GM21367 (cell line): ENCODE data around the gene TDRKH.

Experiments
- ATAC-seq: cut with Tn5 transposase; IDR thresholded peaks from one replicate; pipeline ENCODE4 v1.9.1; 2021; ENCODE audit not compliant: unreplicated experiment

The TDRKH gene

DNA sequence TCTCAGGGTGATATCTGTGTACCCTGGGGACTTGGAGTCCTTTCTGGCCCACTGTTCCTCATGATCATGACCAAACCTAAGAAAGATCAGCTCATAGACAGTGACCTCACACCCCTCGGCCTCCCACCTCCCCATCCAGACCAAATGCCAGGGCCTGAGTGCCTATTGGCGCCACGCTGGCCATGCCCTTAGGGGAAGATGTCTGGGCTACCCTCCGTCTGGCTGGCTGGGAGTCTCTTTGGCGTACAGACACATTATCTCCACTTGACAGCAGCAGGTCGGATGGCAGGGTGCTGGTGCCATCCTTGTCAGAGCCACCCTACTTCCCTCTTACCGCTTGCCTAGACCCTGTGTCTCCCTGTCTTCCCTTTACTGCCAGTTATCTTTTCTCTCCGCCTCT is 32.9 kb upstream of the TDRKH start:
- ATAC-seq = no peak

DNA sequence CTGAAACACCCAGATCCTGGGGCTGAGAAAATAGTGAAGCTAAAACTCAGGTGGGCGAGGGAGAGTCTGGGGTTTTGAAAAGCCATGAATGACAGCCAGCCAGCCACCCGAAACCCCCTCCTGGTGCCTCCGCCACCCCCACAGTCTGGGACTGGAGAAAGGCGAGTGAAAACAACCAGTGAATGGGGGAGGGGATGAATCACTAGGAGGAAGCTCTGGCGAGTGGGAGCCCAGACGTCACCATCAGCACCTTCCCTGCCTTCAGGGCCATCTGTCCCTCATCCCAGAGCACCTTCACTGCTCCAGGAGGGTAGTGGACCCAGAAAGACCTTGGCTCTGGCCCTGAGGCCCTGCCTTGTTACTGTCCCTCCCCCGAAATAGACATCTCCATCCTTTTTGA is 32.1 kb upstream of the TDRKH start:
- no peak for ATAC-seq

DNA sequence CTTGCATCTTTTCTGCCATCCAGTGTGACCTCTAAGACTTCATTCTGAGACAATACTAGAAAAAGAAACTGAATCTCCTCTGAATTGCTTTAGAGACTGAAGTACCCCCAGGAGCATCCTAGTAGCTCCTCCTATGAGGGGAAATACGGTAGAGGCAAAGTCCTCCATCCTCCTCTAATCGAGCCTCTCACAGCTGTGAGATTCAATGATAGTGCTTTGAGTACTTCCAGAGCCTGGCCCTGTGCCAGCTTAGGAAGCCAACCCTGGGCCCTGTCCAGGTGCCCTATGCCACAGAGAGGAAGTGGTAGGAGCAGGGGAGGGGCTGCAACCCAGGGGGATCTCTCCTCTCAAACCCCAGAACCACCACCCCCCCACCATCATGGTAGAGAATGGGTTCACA is 30.6 kb upstream of the TDRKH start:
- ATAC-seq = no peak

DNA sequence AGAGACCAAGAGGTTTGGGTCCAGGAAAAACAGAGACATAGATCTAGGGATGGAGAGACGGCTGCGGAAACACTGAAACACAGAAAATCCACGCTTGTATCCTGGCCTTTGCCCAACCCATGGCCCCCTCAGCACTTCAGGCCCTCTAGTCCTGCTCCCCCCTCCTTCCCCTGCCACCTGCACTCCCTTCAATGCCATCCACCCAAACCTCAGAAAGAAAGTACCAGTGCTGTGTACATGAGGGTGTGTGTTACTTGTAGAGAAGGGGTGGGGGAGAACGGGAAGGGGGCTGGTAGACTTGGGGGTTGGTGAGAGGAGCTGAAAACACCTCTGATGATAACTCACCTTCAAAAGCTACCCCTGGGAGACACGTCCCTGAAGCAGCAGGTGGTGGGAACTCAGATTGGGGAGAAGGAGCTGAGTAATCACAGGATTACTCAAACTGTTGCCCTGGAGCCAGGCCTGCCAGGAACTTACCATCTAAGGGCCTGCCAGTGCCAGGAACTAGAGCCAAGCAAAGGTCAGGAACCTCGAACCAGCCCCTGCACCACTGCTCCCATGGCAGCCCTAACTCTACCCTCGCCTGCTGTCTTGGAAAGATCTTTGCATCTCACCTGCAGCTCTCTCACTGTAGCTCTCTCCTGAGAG is 29.8 kb upstream of the TDRKH start:
- ATAC-seq = no peak

DNA sequence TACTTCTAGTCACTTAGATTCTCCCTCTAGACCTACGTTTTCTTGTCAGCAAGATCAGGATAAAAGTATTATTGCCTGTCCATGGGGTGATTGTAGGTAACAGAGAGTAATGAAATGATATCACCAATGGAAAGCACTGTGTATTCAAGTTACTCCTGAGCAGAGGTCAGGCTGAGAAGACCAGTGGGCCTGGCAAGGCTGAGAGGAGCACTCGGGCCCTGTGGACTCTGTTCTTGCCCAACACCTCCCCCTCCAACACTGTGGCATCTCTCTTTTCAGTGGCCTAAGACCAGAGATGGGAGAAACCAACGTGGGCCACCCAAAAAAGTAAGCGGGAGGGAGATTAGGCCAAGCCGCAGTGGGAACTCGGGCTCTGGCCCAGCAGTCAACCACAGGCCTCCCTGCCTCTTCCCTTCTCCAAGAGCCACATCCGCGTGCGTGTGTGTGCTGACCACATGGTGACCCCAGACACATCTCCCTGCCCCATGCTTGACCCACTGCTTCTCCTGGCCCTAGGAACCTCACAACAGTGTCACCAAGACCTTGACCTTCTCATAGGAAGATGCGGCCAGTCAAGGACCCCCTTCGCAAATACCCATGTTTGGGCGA is 29.0 kb upstream of the TDRKH start:
- no peak for ATAC-seq

DNA sequence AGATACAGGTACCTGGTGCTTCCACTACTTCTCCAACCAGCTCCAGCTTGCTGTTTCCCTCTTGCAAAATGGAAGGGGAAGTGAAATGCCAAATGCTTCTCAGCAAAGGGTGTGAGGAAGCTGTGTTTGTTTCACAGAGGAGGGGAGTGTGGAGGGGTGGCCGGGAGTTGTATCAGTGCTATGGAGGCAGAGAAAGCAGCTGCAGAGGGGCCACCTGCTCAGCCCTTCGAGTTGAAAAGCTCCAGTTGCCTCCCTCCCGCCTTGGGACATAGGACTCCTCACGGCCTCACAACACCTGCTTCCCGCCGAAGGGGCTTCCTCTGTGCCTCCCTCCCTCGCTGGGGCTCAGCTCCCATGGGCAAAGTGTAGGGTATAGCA is 27.0 kb upstream of the TDRKH start:
- no peak for ATAC-seq

DNA sequence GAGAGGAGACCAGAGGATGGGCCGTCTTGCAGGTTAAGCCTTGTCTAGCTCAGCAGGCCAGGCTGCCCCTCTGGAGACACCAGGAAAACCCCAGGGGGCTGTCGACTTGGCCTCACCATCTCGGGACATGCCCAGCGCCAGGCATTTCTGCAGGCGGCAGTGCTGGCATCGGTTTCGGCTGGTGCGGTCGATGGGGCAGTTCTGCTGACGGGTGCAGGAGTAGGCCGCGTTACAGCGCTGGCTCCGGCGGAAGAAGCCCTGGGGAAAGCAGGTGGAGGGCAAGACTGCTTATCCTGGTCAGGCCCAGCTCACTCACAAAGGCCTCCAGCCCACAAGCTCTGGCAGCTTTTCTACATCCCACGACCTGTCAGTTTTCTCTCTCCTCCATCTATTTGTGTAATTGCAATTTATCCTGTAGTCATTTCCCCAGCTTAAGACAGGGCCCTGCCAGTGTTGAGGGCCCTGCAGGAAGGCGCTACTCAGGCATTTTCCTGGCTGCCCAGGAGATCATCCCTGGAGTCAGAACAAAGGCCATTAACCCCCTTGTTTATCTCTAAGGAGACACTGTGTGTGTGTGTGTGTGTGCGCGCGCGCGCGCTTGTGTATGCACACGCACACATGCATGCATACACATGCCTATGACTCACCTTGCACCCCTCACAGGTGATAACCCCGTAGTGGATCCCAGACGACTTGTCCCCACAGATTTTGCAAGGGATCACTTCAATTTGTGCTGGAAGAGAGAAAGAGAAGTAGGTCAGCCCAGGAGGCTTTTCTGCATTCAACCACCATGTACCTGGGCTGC is 26.4 kb upstream of the TDRKH start:
- ATAC-seq = no peak

DNA sequence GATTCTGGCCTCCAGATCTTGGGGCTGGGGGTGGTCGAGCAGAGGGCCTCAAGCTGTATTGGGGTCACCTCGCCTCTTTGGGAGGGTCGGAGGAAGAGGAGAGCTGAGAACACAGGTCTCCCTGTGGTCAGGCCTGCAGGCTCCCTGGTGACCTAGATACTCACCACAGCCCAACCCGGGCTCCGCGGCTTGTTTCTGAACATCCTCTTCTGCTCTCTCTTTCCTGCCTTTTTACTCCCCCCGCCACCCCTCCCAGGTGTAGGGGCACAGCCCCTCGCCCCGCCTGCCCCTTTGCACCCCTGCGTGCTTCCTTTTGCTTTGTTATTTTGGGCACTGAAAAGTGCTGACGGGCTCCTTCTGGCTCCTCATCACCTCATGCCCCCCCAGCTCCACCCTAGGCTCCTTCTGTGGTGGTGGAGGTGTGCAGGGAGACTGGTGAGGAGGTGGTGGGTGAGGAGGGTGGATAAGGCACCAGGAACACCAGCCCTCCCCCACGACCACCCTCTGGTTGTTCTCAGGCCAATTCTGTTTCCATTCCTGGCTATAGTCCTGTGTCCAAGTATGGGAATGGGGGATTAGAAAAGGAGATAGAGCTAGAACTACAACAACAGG is 25.5 kb upstream of the TDRKH start:
- ATAC-seq = no peak

DNA sequence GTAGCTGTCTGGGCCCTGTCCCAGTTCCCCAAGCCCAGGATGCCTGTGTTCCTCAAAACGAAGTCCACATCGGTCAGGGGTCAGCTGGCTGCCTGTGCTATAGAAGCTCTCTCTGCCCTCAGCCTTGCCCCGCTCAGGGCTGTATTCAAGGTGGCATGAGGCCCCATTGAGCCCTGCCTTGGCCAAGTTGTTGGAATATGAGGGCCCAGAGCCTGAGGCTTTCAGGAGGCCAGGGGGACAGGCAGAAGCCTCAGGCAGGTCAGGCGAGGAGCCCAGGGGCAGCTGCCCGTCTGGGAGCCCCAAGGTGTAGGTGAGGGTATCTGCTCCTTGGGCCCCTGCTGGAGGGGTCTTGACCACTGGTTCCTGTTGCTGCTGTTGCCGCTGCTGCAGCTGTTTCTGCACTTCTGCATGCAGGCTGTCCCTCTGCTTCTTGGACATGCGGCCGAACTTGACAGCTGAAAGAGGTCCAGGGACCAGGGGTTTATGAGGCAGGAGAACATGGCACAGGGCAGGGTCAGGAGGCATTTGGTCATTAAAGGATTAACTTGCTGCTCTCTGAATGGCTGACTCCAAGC is 24.8 kb upstream of the TDRKH start:
- ATAC-seq = no peak

DNA sequence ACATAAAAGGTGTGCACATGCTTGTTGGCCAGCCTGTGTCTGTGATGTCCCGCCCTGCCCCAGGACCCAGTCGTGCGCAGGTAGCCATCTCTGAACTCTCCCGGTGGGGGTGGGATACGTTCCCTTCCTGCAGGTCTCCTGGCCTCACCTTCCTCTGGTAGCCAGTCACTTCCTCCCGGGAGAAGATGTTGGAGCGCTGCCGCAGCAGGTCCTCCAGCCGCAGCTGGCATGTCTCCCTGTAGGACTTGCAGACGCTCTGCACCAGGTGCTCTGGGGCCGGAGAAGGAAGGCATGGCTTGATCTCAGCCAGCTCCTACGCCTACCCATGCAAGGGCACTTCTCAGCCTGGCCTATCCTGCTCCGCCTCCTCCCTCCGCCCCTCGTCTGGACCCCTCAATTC is 24.1 kb upstream of the TDRKH start:
- no peak for ATAC-seq

DNA sequence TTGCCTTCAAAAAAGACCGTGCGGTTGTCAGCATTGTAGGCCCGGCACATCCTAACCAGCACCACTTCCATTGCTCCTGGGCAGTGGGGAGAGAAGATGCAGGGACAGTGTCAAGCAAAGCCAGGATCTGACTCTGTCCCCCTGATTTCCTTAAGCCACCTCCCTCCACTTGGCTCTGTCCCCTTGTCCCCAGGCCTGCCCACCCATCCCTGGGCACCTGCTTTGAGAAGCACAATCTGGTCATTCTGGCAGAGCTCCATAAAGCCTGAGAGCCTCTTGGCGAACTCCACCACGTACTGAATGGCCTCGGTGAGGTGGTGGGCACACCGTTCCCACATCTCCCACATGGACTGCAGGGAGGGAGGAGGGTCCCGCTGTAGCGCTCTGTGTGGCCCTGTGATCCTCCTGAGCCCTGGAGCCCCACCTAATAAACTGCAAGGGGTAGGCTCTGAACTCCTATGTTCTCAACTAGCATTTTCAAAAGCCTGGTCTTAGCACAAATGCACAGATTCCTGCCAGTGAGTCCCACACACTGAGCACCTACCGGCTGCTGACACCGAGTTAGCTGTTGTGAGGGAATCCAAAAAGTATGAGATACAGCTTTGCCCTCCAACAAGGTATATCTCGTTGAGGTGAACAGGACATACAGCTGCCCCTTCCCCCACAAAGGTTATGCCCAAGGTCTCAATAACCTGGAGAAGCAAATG is 23.1 kb upstream of the TDRKH start:
- no peak for ATAC-seq

DNA sequence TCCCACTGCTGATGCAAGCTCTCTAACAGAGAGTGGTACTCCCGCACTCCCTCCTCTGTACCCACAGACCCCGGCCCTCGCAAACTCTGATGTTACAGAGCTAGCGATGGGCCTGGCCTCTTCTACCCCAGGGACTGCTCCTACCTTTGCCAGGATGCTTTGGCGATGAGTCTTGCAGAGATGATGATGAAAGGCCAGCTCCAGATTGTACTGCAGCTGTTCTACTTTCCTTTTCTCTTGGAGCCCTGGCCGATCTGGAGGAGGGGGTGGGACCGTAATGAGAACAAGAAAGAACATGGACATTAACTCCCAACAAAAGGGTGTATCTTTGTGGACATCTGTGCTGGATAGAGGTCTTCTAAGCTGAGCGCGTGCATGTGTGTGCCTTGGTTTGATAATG is 20.9 kb upstream of the TDRKH start:
- ATAC-seq = no peak

DNA sequence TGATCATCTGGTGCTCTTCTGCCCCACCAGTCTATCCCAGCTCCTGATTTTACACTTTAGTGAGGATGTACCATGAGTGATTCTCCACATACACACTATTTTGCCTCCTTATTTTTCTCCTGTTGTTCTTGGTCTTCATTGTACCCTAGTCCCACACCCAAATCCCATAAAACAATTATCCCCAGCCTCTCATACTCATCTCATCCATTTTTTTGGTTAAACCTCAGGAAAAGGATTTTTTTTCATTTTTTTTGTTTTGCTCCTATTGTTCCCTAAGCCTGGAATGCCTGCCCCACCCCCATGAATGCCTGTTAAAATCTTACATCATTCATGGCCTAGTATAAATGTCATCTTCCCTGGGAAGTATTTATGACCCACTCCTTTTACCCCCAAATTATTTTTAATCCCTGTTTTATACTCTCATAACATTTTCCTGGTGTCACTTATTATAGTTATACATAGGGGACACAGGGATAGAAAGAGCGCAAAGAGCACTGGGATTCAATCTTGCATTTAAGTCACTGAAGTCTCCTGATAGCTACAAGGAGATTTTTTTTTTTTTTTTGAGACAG is 19.8 kb upstream of the TDRKH start:
- ATAC-seq = no peak

DNA sequence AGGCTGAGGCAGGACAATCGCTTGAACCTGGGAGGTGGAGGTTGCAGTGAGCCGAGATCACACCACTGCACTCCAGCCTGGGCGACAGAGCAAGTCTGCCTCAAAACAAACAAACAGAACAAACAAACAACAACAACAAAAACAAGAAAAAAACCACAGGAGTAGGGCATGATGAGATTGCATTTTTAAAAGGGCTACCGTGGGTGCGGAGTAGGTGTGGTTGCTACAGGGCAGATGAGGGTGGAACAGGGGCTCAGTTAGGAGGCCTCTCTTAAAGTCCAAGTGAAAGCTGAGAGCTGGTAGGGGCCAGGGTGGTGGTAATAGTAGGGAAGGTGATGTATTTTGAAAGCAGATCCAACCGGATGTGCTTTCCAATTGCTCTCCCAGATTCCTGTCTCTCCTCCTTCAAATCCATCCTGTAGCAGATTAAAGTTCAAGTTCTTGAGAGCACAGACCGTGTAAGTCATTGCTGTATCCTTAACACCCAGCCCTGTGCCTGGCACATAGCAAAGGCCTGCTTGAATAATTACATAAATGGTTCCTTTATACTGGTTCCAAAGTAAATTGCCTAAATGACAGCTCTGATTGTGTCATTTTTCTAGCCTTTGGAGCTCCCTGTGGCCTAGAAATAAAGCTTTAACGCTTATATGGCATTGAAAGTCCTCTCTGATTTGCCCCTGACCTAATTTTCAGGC is 19.1 kb upstream of the TDRKH start:
- no peak for ATAC-seq

DNA sequence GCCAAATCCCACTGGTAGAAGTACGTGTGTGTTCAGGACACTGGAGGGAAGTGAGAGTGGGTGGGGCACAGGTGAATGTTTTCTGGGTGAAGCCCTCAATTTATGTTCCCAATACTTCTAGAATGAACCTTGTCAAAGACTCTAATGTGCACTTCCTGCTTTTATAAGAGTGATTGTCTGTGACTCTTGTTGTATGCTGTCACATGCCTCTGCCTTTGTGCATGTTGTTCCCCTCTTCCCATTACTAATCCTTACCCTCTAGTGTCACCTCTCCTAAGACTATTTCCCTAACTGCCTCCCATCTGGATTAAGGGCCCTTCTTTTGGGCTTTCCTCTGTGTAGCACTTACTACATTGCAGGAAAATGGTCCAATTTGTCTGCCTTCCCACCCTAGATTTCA is 17.5 kb upstream of the TDRKH start:
- no peak for ATAC-seq

DNA sequence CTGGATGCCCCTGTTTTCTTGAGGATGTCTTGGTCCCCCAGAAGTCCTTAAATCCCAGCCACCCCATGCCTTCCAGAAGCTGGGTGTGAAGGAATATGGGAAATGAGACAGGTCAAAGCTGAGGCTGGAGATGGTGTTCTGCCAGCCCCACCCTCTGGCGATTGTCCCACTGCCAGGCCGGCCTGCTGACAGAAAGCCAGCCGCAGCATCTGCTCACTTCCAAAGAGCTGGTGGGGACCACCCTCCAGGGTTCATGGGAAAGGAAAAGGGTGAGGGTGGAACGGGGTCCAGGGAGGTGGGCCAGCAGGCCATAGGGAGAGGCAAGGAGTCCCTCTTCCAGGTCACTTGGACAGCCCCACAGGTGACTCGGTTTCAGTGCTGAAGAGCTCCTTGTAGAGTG is 16.8 kb upstream of the TDRKH start:
- ATAC-seq = no peak

DNA sequence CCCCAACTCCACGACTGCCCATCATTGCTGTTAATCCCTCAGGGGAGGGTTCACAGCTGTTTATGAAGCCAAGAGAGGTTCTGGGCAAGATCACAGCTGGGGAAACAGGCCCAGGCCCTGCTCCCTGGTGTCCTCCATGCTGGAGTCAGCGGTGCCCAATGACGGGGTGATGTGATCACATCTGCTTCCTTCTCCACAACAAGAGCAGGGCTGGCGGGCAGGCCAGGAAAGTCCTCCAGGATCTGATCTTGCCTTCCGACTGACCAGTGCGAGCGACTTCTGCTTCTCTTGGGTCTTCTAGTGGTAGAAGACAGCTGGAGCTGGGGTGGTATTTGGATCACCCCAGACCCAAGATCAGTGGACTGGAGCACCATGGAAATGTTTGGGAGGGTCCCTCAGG is 15.9 kb upstream of the TDRKH start:
- no peak for ATAC-seq

DNA sequence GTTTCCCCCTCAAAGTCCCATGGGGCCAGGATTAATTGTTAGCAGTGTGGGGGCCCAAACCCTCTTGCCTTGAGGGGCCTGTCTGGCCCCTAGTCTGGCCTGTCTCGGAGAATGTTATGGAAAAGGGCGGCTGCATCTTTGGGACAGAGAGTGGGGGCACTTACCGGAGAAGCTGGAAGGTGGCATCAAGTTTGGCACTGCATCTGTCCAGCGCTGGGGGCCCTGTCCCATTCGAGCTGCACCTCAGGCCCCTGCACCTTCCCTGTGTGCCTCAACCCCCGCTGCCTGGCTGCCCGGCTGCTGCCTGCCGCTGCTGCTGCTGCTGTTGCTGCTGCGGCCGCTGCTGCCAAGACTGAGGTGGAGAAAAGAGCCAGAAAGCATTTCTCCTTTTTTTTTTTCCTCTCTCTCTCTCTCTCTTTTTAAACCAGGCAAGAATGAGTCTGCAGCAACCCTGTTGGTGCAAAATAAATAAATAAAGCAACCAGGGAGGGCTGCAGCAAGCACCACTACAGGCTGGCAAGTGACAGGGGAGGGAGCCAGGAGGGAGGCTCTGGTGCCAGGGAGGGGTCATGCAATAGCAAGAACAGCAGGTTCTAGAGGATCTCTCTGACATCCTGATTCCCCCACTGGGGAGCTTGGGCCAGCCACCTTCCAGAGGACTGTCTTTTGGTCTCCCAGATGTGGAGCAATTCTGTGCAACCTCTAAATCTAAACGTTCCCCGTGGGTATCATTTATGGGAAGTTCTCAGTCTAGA is 14.9 kb upstream of the TDRKH start, which contains the start of gene LINGO4:
Gene LINGO4 (minus strand): TSS at position 354 of the 755 bp plus-strand sequence. CDS start 2,715 bp downstream, outside the sequence.
- ATAC-seq = no peak

DNA sequence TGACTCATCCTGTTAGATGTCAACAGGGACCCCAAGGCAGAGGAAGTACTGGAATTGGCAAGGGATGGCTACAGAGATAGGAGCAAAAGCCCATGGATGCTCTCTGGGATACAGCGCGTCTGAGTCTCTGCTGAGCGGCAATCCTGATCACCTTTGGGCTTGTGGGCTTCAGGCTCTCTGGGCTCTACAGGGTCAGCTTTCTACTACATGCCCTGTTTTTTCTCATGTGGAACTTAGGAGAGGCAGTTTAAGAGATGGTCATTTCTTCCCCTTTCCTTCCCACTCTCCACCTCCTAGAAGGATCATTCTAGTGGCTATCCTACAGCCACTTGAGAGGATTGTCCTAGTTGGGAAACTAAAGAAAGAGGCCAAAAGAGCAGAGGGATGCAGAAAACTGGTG is 13.6 kb upstream of the TDRKH start:
- no peak for ATAC-seq
